Neural cell (in vitro differentiated cells): ENCODE measurements around the gene REV3L.

Experiments
- CTCF ChIP-seq: fragments of 450-650 bp; IDR thresholded peaks from 2 replicates; pipeline ENCODE4 v1.5.1; 2014; ENCODE audit warnings: antibody characterized with exemption, mild to moderate bottlenecking, moderate library complexity; ENCODE audit not compliant: poor library complexity, severe bottlenecking
- EP300 ChIP-seq: fragments of 450-650 bp; conservative IDR thresholded peaks from 2 replicates; pipeline ENCODE4 v1.6.1; 2014; ENCODE audit warnings: antibody characterized with exemption, mild to moderate bottlenecking, moderate library complexity; ENCODE audit not compliant: poor library complexity, severe bottlenecking
- EZH2 ChIP-seq: fragments of 200-600, 300-800 bp; shearing (Covaris generic), sonication (generic); IDR thresholded peaks from 2 replicates; pipeline ENCODE4 v1.6.1; 2014; ENCODE audit warnings: antibody characterized with exemption, low read length, borderline replicate concordance, mild to moderate bottlenecking; ENCODE audit not compliant: insufficient read depth, poor library complexity, severe bottlenecking
- REST ChIP-seq: IDR thresholded peaks from 2 replicates; pipeline ENCODE4 v1.6.1; 2012; ENCODE audit warnings: borderline replicate concordance
- TAF1 ChIP-seq: IDR thresholded peaks from 2 replicates; pipeline ENCODE4 v1.6.1; 2012; ENCODE audit warnings: low read depth

GRCh38 chr6:111358454-111358853 is 124.6 kb downstream of the REV3L start:
- TF ChIP-seq EZH2 (no peak), REST (no peak), CTCF (no peak), EP300 (no peak), TAF1 (no peak)
